GM12873 (cell line): ENCODE measurements around the gene RSAD1.

ENCODE experiments used
- CTCF ChIP-seq: IDR thresholded peaks from 2 replicates; pipeline ENCODE4 v1.5.1; 2012; ENCODE audit warnings: low read depth, mild to moderate bottlenecking, moderate library complexity, low read length, control low read depth; ENCODE audit not compliant: insufficient read depth; ENCODE audit errors: missing control alignments

RSAD1 gene

GRCh38 chr17:50476545-50477315 lies 1.9 kb upstream of the RSAD1 start:
- no peak for TF ChIP-seq CTCF

GRCh38 chr17:50477976-50478375 lies 684 bp upstream of the RSAD1 start:
- no peak for TF ChIP-seq CTCF

- TF ChIP-seq CTCF = peak; percentile 77
Observed at GRCh38 chr17:50479522-50480141, 972 bp downstream of the RSAD1 start.

GRCh38 chr17:50480142-50480764 lies 1.6 kb downstream of the RSAD1 start:
- no peak for TF ChIP-seq CTCF

GRCh38 chr17:50480854-50481490 lies 2.3 kb downstream of the RSAD1 start:
- no peak for TF ChIP-seq CTCF

- no peak for TF ChIP-seq CTCF
Observed at GRCh38 chr17:50481648-50482047, 3.0 kb downstream of the RSAD1 start.

- TF ChIP-seq CTCF = no peak
Observed at GRCh38 chr17:50482110-50482509, 3.5 kb downstream of the RSAD1 start.
